ENCODE data around the gene ATP13A3.
"Not testable (repeated sequence)": the region's sequence is repeated elsewhere in the genome, so short reads cannot be mapped to it uniquely, and the experiment has no call there.

The ATP13A3 gene

DNA sequence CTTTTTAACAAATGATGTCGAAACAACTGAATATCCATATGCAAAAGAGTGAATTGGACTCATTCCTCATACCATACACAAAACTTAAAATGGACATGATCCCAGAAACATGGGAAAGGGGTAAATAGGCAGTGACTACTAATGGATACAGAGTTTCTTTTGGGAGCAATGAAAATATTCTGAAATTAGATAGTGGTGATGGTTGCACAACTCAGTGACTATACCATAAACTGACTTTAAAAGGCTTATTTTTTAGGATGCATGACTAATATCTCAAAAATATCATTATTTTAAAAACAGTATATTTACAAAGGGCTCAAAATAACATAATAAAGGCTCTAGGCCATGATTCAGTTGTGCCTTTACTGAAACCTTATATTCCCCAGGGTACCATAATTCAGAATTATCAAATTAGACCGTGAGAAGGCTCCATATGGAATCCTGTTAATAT, 16.3 kb upstream of the ATP13A3 start:
- POLR2A ChIA-PET: no interaction called here
- DNase-seq (ENCODE audit: extremely low spot score): no peak
- CTCF ChIA-PET: no interaction called here
- TF ChIP-seq, protein P1, sequence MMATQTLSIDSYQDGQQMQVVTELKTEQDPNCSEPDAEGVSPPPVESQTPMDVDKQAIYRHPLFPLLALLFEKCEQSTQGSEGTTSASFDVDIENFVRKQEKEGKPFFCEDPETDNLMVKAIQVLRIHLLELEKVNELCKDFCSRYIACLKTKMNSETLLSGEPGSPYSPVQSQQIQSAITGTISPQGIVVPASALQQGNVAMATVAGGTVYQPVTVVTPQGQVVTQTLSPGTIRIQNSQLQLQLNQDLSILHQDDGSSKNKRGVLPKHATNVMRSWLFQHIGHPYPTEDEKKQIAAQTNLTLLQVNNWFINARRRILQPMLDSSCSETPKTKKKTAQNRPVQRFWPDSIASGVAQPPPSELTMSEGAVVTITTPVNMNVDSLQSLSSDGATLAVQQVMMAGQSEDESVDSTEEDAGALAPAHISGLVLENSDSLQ (IDR thresholded peaks at IDR 0.05): no peak
- TF ChIP-seq LEF1 (IDR thresholded peaks at IDR 0.05; ENCODE audit: borderline replicate concordance) (no peak), FOXA1 (IDR thresholded peaks at IDR 0.05) (no peak), L3MBTL2 (conservative IDR thresholded peaks at IDR 0.05) (no peak), FOXK2 (IDR thresholded peaks at IDR 0.05) (no peak), CTBP1 (IDR thresholded peaks at IDR 0.05; ENCODE audit: borderline replicate concordance) (no peak), ARNT (IDR thresholded peaks at IDR 0.05) (no peak), FOXM1 (IDR thresholded peaks at IDR 0.05; ENCODE audit: borderline replicate concordance) (no peak), HDGF (IDR thresholded peaks at IDR 0.05; ENCODE audit: borderline replicate concordance) (no peak), NFRKB (IDR thresholded peaks at IDR 0.05) (no peak), SUZ12 (IDR thresholded peaks at IDR 0.05) (no peak), ZNF384 (IDR thresholded peaks at IDR 0.05) (no peak), SP1 (IDR thresholded peaks at IDR 0.05) (no peak), TARDBP (IDR thresholded peaks at IDR 0.05) (no peak), ELF4 (IDR thresholded peaks at IDR 0.05) (no peak), BHLHE40 (IDR thresholded peaks at IDR 0.05; ENCODE audit: borderline replicate concordance) (no peak)

DNA sequence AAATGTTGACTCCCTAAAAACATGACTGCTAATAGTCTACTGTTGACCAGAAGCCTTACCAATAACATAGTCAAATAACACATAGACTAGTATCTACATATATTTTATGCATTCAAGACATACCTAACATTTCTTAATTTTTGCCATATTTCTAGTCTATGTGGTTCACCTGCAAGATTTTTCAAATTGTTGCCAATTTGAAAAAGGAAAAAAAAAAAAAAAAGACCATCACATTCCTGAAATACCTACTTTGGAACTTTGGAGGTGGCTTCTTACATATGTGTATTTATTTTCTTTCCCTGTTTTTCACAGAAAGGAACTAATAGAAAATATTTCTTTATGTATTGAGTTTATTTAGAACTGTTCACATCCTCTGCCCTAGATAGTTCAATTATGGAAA, 13.4 kb upstream of the ATP13A3 start:
- ChIA-PET CTCF (no interaction called here), POLR2A (no interaction called here)
- no peak for DNase-seq (ENCODE audit: extremely low spot score)

DNA sequence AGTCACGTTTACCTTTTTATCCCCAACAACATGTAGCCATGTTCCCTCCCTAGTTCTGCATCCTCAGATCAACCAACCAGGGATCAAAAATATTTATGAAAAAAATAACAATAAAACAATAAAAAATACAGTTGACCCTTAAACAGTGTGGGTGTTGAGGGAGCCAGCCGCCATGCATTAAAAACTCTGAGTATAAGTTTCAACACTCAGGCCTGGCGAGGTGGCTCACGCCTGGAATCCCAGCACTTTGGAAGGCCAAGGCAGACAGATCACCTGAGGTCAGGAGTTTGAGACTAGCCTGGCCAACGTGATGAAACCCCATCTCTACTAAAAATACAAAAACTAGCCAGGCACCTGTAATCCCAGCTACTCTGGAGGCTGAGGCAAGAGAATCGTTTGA, 12.7 kb upstream of the ATP13A3 start:
- DNase-seq (ENCODE audit: extremely low spot score); POLR2A ChIA-PET; CTCF ChIA-PET: not testable (repeated sequence)

More for the DNA sequence above, 13.4 kb upstream of the ATP13A3 start:
- no peak for TF ChIP-seq ARNT (IDR thresholded peaks at IDR 0.05)
- no peak for TF ChIP-seq L3MBTL2 (conservative IDR thresholded peaks at IDR 0.05)
- no peak for TF ChIP-seq NFRKB (IDR thresholded peaks at IDR 0.05)
- no peak for TF ChIP-seq CTBP1 (IDR thresholded peaks at IDR 0.05; ENCODE audit: borderline replicate concordance)
- TF ChIP-seq, protein P1 (IDR thresholded peaks at IDR 0.05): no peak
- no peak for TF ChIP-seq SUZ12 (IDR thresholded peaks at IDR 0.05)
- no peak for TF ChIP-seq ELF4 (IDR thresholded peaks at IDR 0.05)
- no peak for TF ChIP-seq BHLHE40 (IDR thresholded peaks at IDR 0.05; ENCODE audit: borderline replicate concordance)
- no peak for TF ChIP-seq HDGF (IDR thresholded peaks at IDR 0.05; ENCODE audit: borderline replicate concordance)
- TF ChIP-seq FOXA1 (IDR thresholded peaks at IDR 0.05): no peak
- TF ChIP-seq TARDBP (IDR thresholded peaks at IDR 0.05): no peak
- TF ChIP-seq SP1 (IDR thresholded peaks at IDR 0.05): no peak
- TF ChIP-seq FOXM1 (IDR thresholded peaks at IDR 0.05; ENCODE audit: borderline replicate concordance): no peak
- no peak for TF ChIP-seq ZNF384 (IDR thresholded peaks at IDR 0.05)
- TF ChIP-seq FOXK2 (IDR thresholded peaks at IDR 0.05): no peak

DNA sequence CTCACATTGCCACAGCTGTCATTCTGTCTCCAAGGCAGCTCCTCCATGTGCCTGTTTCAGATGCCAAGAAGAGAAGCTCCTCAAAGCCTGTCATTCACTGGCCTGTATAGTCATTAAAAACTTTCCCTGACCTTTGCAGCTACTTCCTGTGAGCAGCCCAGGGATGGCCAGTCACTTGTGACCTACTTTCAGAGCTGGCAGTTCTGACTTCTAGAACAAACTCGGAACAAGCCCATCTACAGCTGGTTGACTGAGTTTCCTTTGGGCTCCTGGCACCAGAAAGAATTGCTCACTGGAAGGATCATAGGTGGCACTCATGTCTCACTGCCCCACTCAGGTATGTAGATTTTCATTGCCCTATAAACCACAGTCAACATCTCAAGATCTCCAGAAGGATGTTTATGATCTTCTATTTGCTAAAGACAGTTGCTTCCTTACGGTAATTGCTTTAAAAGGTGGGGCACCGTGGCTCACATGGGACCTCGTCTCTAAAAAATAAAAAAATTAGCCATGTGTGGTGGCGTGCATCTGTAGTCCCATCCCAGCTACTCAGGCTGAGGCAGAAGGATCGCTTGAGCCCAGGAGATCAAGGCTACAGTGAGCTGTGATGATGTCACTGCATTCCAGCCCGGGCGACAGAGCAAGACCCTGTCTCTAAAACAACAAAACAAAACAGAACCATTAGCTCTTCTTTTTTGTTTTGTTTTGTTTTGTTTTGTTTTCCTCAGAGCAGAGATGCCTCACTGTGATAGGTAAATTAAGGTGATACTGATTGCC, 11.2 kb upstream of the ATP13A3 start:
- DNase-seq (ENCODE audit: extremely low spot score): no peak
- CTCF ChIA-PET: no interaction called here
- POLR2A ChIA-PET: no interaction called here
- TF ChIP-seq TARDBP (IDR thresholded peaks at IDR 0.05): no peak
- TF ChIP-seq CTBP1 (IDR thresholded peaks at IDR 0.05; ENCODE audit: borderline replicate concordance): no peak
- no peak for TF ChIP-seq BHLHE40 (IDR thresholded peaks at IDR 0.05; ENCODE audit: borderline replicate concordance)
- no peak for TF ChIP-seq ELF4 (IDR thresholded peaks at IDR 0.05)

DNA sequence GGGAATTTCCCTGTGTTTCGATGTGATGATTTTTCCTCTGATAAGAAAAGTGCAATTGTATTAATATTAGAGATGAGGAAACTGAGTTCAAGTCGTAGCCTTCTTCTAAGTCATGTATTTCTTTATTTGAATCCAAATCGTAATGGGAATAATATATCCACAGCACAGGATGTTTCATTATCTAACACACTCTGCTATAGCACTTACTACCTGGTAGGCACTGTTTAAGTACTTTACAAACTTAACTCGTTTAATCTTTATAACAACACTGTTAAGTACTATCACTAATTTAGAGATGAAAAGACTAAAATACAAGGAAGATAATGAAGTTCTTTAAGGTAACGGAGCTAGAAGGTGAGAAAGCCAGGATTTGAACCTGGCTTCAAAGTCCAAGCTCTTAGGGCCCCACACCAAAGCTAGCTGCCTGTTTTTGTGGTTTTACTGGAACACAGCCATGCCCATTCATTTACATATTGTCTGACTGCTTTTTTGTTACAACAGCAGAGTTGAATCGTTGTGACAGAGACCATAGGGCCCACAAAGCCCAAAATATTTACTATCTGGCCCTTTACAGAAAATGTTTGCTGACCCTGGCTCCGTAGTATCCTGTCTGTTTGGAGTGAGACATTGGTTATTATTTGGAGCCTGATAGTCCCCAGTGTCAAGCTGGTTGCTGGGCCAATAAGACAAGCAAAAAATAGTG, 9.6 kb upstream of the ATP13A3 start:
- TF ChIP-seq FOXM1 (IDR thresholded peaks at IDR 0.05; ENCODE audit: borderline replicate concordance) (no peak), HDGF (IDR thresholded peaks at IDR 0.05; ENCODE audit: borderline replicate concordance) (no peak), ARNT (IDR thresholded peaks at IDR 0.05) (no peak), CTBP1 (IDR thresholded peaks at IDR 0.05; ENCODE audit: borderline replicate concordance) (no peak), ZNF384 (IDR thresholded peaks at IDR 0.05) (no peak), FOXK2 (IDR thresholded peaks at IDR 0.05) (no peak), TARDBP (IDR thresholded peaks at IDR 0.05) (no peak), SUZ12 (IDR thresholded peaks at IDR 0.05) (no peak), SP1 (IDR thresholded peaks at IDR 0.05) (no peak), LEF1 (IDR thresholded peaks at IDR 0.05; ENCODE audit: borderline replicate concordance) (no peak)
- ChIA-PET POLR2A (no interaction called here), CTCF (no interaction called here)
- DNase-seq (ENCODE audit: extremely low spot score): no peak

DNA sequence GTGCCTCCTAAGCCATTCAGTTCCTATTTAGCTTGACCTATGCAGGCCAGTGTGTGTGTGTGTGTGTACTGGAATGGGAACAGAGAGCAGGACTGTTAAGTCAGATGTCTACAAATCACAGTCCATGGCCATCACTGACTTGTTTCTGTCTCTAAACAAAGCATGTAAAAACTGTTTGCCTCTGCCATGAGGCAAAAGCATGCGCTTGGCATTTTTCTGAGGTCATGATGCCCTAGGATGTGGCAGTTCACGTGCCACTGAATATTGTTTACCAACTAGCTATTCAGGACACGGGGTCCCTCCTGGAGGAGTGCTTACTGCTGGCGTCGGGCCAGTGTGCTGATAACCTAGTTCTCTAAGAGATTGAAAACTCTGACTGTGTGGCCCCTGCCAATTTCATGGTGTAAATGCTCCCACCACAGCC, 8.2 kb upstream of the ATP13A3 start:
- TF ChIP-seq, protein P1 (IDR thresholded peaks at IDR 0.05): no peak
- TF ChIP-seq ELF4 (IDR thresholded peaks at IDR 0.05) (no peak), NFRKB (IDR thresholded peaks at IDR 0.05) (no peak), ARNT (IDR thresholded peaks at IDR 0.05) (no peak), FOXA1 (IDR thresholded peaks at IDR 0.05) (no peak), SP1 (IDR thresholded peaks at IDR 0.05) (no peak), L3MBTL2 (conservative IDR thresholded peaks at IDR 0.05) (no peak), TARDBP (IDR thresholded peaks at IDR 0.05) (no peak), SUZ12 (IDR thresholded peaks at IDR 0.05) (no peak), CTBP1 (IDR thresholded peaks at IDR 0.05; ENCODE audit: borderline replicate concordance) (no peak), ZNF384 (IDR thresholded peaks at IDR 0.05) (no peak), LEF1 (IDR thresholded peaks at IDR 0.05; ENCODE audit: borderline replicate concordance) (no peak), HDGF (IDR thresholded peaks at IDR 0.05; ENCODE audit: borderline replicate concordance) (no peak), FOXM1 (IDR thresholded peaks at IDR 0.05; ENCODE audit: borderline replicate concordance) (no peak), FOXK2 (IDR thresholded peaks at IDR 0.05) (no peak), BHLHE40 (IDR thresholded peaks at IDR 0.05; ENCODE audit: borderline replicate concordance) (no peak)
- POLR2A ChIA-PET: no interaction called here
- no peak for DNase-seq (ENCODE audit: extremely low spot score)
- CTCF ChIA-PET: interaction anchor here (0.6 kb wide), 1 partner anchor 508 kb away, joined by 3 read pairs; no protein-coding TSS in a partner anchor

DNA sequence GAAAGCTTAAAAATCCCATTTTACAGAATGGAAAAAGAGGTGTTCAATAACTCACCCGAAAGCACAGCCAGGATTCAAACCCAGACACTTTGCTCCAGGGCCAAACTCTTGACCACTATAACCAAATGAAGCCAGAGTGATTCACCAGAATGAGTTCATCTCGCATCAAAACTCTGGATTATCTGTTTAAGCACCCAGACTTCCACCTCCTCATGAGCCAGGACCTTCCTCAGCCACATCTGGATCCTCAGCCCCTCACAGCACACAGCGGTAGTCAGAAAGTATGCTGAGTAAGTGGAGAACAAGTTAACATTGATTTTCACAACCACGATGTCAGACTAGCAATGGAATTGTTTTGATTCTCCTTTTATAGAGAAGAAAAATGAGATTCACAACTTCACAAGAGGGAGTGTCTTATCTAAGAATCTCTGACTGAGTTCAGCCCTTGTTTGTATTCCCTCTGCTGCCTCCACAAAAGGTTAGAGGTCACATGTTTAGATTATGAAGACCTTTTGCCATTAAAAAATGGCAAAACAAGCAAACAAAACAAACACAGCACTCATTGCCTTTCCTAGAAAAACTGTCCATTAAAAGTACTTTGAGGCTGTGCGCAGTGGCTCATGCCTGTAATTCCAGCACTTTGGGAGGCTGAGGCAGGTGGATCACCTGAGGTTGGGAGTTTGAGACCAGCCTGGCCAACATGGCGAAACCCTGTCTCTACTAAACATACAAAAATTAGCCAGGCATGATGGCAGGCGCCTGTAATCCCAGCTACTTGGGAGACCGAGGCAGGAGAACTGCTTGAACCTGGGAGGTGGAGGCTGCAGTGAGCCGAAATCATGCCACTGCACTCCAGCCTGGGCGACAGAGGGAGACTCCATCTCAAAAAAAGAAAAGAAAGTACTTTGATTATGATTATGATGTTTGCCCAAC, 7.5 kb upstream of the ATP13A3 start:
- DNase-seq (ENCODE audit: extremely low spot score); POLR2A ChIA-PET: not testable (repeated sequence)
- CTCF ChIA-PET: interaction anchor here (0.6 kb wide), 1 partner anchor 509 kb away, joined by 3 read pairs; no protein-coding TSS in a partner anchor

Data from HEK293T (cell line).